Upper lobe of left lung (tissue), 4 donors: ENCODE data around the gene TNC.

Source experiments
- EP300 ChIP-seq, 4 donors: sonication (generic); formaldehyde crosslinking; IDR thresholded peaks; one replicate each; pipeline ENCODE4 v1.5.1; 2017; ENCODE audit warnings: antibody characterized with exemption in 4 of 4, control low read depth in 2 of 4
- POLR2A ChIP-seq, 4 donors: fragments of 450-650 bp; IDR thresholded peaks; one replicate each; pipeline ENCODE4 v1.5.1; 2016 to 2017; ENCODE audit warnings: antibody characterized with exemption in 4 of 4, mild to moderate bottlenecking in 2 of 4
- POLR2AphosphoS5 ChIP-seq, 2 donors: sonication (generic); formaldehyde crosslinking; IDR thresholded peaks; one replicate each; pipeline ENCODE4 v1.5.1; 2017; ENCODE audit warnings: antibody characterized with exemption in 2 of 2
- TF ChIP-seq, protein P1 (sequence below), 6 experiments: fragments of 450-650 bp in 4 of 6; fragments of 200-600 bp in 2 of 6; sonication (generic) in 2 of 6; IDR thresholded peaks; one replicate each; pipeline ENCODE4 v1.5.1; 2016 to 2019; ENCODE audit warnings: antibody characterized with exemption in 6 of 6

DNA sequence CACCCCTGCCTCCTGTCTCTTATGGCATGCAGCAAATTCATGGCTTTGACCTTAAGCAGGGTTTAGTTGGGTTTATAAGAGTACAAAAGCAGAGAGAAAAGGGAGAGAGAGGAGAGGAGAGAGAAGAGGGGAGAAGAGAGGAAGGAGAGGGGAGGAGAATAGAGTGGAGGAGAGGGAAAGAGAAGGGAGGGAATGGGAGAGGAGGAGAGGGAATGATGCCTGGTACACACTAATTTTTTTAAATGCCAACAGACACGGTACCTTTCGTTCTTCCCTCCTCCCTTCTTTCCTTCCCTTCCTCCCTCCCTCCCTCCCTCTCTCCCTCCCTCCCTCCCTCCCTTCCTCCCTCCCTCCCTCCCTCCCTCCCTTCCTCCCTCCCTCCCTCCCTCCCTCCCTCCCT, 48.7 kb downstream of the TNC start:
- TF ChIP-seq, protein P1, sequence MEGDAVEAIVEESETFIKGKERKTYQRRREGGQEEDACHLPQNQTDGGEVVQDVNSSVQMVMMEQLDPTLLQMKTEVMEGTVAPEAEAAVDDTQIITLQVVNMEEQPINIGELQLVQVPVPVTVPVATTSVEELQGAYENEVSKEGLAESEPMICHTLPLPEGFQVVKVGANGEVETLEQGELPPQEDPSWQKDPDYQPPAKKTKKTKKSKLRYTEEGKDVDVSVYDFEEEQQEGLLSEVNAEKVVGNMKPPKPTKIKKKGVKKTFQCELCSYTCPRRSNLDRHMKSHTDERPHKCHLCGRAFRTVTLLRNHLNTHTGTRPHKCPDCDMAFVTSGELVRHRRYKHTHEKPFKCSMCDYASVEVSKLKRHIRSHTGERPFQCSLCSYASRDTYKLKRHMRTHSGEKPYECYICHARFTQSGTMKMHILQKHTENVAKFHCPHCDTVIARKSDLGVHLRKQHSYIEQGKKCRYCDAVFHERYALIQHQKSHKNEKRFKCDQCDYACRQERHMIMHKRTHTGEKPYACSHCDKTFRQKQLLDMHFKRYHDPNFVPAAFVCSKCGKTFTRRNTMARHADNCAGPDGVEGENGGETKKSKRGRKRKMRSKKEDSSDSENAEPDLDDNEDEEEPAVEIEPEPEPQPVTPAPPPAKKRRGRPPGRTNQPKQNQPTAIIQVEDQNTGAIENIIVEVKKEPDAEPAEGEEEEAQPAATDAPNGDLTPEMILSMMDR (IDR thresholded peaks at IDR 0.05) = no peak
- TF ChIP-seq POLR2AphosphoS5 (IDR thresholded peaks at IDR 0.05) (no peak), POLR2A (IDR thresholded peaks at IDR 0.05) (no peak), EP300 (IDR thresholded peaks at IDR 0.05) (no peak)
